ENCODE data around the gene FGFR1OP2.
"Not testable (repeated sequence)": the region's sequence is repeated elsewhere in the genome, so short reads cannot be mapped to it uniquely, and the experiment has no call there.

FGFR1OP2 gene

DNA sequence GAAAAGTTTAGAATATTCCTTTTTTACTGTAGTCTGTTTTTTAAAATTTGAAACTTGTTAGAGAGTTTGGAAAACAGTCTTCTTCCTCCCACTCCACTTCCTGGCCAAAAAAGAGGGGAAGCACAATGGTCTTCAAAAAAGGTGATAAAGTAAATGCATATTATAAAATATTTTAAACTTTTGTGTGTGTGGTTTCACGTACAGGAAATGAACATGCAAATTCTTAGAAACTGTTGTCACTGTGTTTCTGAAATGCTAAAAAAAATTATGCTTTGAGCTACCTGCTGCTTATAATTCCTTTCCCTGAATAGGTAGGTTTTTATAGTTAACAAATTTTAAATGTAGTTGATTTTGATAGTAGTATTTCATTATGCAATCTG lies 2.9 kb downstream of the FGFR1OP2 start:
- DNase-seq (ENCODE audit: low spot score), result no peak

DNA sequence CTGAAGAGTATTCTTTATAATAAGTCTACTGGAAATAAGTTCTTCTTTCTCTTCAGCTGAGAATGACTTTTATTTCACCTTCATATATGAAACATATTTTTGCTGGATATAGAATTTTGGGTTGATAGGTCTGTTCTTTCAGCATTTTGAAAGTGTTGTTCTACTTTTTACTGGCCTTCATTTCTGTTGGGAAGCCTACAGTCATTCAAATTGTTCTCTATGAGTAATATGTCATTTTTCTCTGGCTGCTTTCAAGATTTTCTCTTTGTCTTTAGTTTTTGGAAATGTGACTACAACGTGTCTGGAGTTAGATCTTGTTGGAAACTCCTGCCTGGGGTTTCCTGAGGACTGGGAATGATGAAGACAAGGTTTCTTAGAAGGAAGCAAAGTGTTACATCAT lies 10.0 kb downstream of the FGFR1OP2 start:
- no peak for DNase-seq (ENCODE audit: low spot score)

- DNase-seq (ENCODE audit: low spot score), result no peak
Measured at GRCh38 chr12:26953447-26953846, 15.2 kb downstream of the FGFR1OP2 start.

- DNase-seq (ENCODE audit: low spot score), result no peak
Measured at GRCh38 chr12:26954027-26954426, 15.8 kb downstream of the FGFR1OP2 start.

- DNase-seq (ENCODE audit: low spot score), result not testable (repeated sequence)
Measured at GRCh38 chr12:26961391-26961790, 23.1 kb downstream of the FGFR1OP2 start.

GRCh38 chr12:26961803-26962202 lies 23.5 kb downstream of the FGFR1OP2 start:
- no peak for DNase-seq (ENCODE audit: low spot score)

GRCh38 chr12:26963413-26963812 lies 25.1 kb downstream of the FGFR1OP2 start:
- DNase-seq (ENCODE audit: low spot score), result no peak

DNA sequence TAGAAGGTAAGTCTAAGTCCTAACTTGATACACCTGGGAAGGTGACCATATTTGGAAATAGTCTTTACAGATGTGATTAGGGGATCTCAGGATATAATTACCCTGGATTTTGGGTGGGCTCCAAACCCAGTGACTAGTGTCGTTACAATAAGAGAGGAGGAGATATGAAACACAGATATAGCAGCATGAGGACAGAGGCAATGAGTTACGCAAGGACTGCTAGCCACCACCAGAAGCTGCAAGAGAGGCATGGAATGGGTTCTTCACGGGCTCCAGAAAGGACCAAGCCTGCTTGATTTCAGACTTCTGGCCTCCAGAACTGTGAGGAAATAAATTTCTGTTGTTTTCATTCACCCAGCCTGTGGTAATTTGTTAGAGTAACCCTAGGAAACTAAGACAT lies 28.6 kb downstream of the FGFR1OP2 start:
- DNase-seq (ENCODE audit: low spot score), result no peak

DNA sequence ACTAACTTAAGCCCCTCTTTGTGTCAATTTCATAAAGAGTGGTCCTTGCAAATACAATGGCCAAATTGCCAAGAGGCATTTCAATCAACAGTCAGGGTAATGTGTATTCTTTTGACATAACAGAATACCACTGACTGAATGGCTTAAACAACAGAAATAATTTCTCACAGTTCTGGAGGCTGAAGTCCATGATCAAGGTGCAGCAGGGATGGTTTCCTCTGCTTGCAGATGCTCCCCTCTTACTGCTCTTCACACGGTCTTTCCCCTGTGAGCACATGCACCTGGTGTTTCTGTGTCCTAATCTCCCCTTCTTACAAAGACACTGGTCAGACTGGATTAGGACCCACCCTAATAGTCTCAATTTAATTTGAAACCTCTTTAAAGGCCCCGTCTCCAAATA lies 31.9 kb downstream of the FGFR1OP2 start:
- DNase-seq (ENCODE audit: low spot score), result no peak

DNA sequence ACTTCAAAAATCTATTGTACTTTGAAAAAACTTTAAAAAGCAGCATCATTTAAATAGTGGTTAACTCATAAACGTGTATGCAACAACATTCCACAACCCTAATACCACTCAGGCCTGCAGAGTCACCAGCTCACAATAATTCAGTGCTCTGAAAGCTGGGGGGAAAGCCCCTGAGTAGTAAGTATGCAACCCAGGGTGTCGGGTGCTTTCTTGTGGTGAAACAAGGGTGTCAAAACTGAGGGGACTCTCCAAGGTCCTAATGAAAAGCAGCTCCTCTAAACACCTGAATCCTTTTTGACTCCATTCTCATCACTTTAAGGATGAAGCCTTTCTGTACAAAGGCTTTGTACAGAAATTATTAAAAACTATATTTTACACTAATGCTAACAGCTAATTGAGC lies 33.7 kb downstream of the FGFR1OP2 start:
- no peak for DNase-seq (ENCODE audit: low spot score)

GRCh38 chr12:26976687-26977086 lies 38.4 kb downstream of the FGFR1OP2 start:
- DNase-seq (ENCODE audit: low spot score), result no peak

- DNase-seq (ENCODE audit: low spot score), result no peak
Measured at GRCh38 chr12:26978801-26979200, 40.5 kb downstream of the FGFR1OP2 start.

- no peak for DNase-seq (ENCODE audit: low spot score)
Measured at GRCh38 chr12:26979733-26980132, 41.5 kb downstream of the FGFR1OP2 start.

DNA sequence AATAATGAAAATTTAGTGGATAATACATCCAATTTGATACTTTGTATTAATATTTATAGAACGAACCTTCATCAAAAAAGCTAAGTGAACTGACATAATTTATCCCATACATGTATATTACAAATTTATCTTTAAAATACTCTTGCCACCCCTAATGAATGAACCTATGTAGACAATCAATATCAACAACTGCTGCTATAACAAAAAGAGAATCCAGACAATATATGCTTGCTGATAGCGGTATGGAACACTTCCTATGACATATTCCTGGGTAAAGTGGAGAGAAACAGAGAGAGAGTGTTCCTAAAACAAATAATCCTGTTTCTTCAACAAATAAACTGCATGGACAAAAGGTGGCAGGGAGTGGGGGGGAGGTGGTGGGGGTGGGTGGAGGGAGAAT lies 44.6 kb downstream of the FGFR1OP2 start:
- no peak for DNase-seq (ENCODE audit: low spot score)

- no peak for DNase-seq (ENCODE audit: low spot score)
Measured at GRCh38 chr12:26987634-26988424, 49.6 kb downstream of the FGFR1OP2 start.

DNA sequence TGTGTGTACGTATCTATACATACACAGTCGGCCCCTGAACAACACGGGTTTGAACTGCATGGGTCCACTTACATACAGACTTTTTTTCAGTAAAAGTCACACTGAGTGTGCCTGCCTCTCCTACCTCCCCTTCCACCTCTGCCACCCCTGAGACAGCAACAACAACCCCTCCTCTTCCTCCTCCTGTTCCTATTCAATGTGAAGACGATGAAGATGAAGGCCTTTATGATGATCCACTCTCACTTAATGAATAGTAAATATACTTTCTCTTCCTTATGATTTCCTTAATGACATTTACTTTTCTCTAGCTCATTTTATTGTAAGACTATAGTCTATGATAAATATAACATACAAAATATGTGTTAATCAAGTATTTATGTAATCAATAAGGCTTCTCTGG lies 50.4 kb downstream of the FGFR1OP2 start:
- DNase-seq (ENCODE audit: low spot score), result no peak

GRCh38 chr12:26989873-26990272 lies 51.6 kb downstream of the FGFR1OP2 start:
- DNase-seq (ENCODE audit: low spot score), result no peak

GRCh38 chr12:26991826-26992225 lies 53.6 kb downstream of the FGFR1OP2 start:
- no peak for DNase-seq (ENCODE audit: low spot score)

- DNase-seq (ENCODE audit: low spot score), result no peak
Measured at GRCh38 chr12:26994109-26994508, 55.8 kb downstream of the FGFR1OP2 start.

DNA sequence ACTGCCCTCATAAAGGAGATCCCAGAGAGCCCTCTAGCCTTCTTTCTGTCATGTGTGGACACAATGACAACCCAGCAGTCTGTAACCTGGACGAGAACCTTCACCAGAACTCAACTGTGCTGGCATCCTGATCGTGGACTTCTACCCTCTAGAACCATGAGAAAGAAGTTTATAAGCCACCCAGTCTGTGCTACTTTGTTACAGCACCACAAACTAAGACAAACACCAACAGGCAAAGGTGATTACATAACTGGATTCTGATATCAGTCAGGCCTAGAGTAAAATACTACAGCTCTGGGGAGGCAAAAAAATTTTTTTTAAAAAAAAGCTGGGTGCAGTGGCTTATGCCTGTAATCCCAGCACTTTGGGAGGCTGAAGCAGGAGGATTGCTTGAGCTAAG lies 57.4 kb downstream of the FGFR1OP2 start:
- no peak for DNase-seq (ENCODE audit: low spot score)

DNA sequence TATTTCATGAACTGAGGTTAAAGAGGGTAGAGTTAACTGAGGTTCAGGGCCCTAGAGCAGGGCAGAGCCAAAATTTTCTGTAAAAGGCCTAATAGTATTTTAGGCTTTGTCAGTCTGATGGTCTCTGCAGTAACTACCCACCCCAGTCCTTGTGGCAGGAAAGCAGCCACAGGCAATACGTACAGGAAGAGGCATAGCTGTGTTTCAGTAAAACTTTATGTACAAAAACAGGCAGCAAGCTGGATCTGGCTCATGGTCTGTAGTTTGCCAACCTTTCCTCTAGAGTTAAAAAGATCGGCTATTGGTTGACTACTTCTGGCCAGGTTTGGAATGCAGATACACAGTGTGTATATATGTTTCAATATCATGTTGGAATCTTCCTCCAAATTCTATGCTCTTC lies 58.7 kb downstream of the FGFR1OP2 start:
- DNase-seq (ENCODE audit: low spot score), result no peak

DNA sequence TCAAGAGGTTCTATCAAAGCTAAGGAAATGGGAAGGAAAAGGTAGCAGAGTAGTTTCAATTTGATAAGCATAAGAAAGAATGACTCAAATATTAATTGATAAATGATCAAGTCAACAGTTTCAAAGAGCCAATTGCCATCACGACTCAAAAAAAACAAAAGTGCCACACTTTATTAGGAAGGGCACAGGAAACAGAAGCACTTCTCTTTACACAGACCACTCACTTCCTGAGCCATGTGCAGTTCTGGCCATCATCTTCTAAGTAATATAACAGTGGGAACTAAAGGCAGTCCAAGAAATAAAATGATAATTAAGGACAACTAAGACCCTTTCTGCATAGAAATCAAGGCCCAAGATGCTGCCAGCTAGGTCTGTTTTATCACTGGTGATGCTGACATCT lies 62.7 kb downstream of the FGFR1OP2 start:
- DNase-seq (ENCODE audit: low spot score), result no peak

- DNase-seq (ENCODE audit: low spot score), result no peak
Measured at GRCh38 chr12:27001663-27002062, 63.4 kb downstream of the FGFR1OP2 start.

DNA sequence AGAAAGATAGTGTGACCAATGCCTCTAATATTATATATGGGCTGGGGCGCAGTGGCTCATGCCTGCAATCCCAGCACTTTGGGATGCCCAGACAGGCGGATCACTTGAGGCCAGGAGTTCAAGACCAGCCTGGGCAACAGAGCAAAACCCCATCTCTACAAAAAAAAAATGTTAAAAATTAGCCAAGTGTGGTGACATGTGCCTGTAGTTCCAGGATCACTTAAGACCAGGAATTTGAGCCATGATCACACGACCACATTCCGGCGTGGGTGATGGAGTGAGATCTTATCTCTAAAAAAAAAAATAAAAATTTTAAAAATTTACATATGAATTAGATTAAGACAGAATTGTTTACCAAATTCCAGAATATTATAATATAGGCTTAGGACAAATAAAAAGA lies 63.9 kb downstream of the FGFR1OP2 start:
- DNase-seq (ENCODE audit: low spot score), result no peak
